Stomach (tissue), 9 donors: Measurements from ENCODE around the gene HLA-G. TPM values are rescaled to one million over a fixed set of nuclear protein-coding genes. Genes with fewer than 3 reads are reported as not detected.

Experiments
- DNase-seq, 2 donors: peaks; one replicate each; pipeline versions ENCODE4 v3.0.0 to v3.0.0-alpha.2; 2013 to 2019
- H3K27ac ChIP-seq, 5 donors: fragments of 200-600 bp in 4 of 5; sonication (generic) in 4 of 5; one replicate each; pipeline ENCODE4 v1.5.1; 2013 to 2019; ENCODE audit warnings: mild to moderate bottlenecking in 1 of 5, moderate library complexity in 1 of 5
- H3K27me3 ChIP-seq, 3 donors: fragments of 200-600 bp; sonication (generic); one replicate each; pipeline ENCODE4 v1.5.1; 2017 to 2019; ENCODE audit warnings: mixed run types in 1 of 3
- H3K36me3 ChIP-seq, 4 donors: fragments of 200-600 bp; sonication (generic); 1 replicate in 3 of 4; 2 replicates in 1 of 4; pipeline ENCODE4 v1.5.1; 2016 to 2019
- H3K4me1 ChIP-seq, 4 donors: fragments of 200-600 bp; sonication (generic); one replicate each; pipeline ENCODE4 v1.5.1; 2016 to 2019
- H3K4me3 ChIP-seq, 4 donors: fragments of 200-600 bp; sonication (generic) in 3 of 4; one replicate each; pipeline ENCODE4 v1.5.1; 2016 to 2019; ENCODE audit warnings: mild to moderate bottlenecking in 1 of 4
- H3K9me3 ChIP-seq, 4 donors: fragments of 200-600 bp; sonication (generic); one replicate each; pipeline ENCODE4 v1.5.1; 2016 to 2019
- EP300 ChIP-seq: sonication (generic); formaldehyde crosslinking; IDR thresholded peaks from one replicate; pipeline ENCODE4 v1.6.1; 2017; ENCODE audit warnings: antibody characterized with exemption
- POLR2A ChIP-seq, 4 donors: fragments of 450-650 bp; IDR thresholded peaks; one replicate each; pipeline ENCODE4 v1.6.1; 2016; ENCODE audit warnings: antibody characterized with exemption in 4 of 4, control low read depth in 2 of 4, mild to moderate bottlenecking in 1 of 4, moderate library complexity in 1 of 4
- POLR2AphosphoS5 ChIP-seq, 3 donors: sonication (generic); formaldehyde crosslinking; IDR thresholded peaks; one replicate each; pipeline ENCODE4 v1.6.1; 2016; ENCODE audit warnings: antibody characterized with exemption in 3 of 3
- WGBS, 5 donors: extraction: QIAGEN DNeasy Blood & Tissue Kit in 3 of 5; methylation state at CpG; one replicate each; pipeline versions ENCODE4 v1.1.5 to v1.1.7; 2013 to 2018; 5-methylcytosine and 5-hydroxymethylcytosine counted together
- intact Hi-C: fragments of 100-400 bp; cut with DNase I; formaldehyde crosslinking; loops from one replicate; pipeline ENCODE4 v1.15.1; 2023; ENCODE audit warnings: low total_unique reads
- polyA plus RNA-seq, 3 donors: library from polyadenylated mRNA; stranded (reverse); fragments of 200-250 nt; gene quantifications; one replicate each; pipeline ENCODE4 v1.2.3, GENCODE V29; 2013
- total RNA-seq, 5 donors: library from RNA; depleted of rRNA; stranded (reverse); fragments of >200 nt; gene quantifications; one replicate each; pipeline versions ENCODE4 v1.1.0 to v1.2.3, GENCODE V29; 2014 to 2016
- TF ChIP-seq, protein P1 (sequence below), 7 experiments: fragments of 450-650 bp in 4 of 7; fragments of 200-600 bp in 3 of 7; sonication (generic) in 3 of 7; IDR thresholded peaks; one replicate each; pipeline ENCODE4 v1.5.1; 2016 to 2019; ENCODE audit warnings: antibody characterized with exemption in 7 of 7, control low read depth in 2 of 7, mild to moderate bottlenecking in 1 of 7
- donor health status: healthy with polysubstance abuse.
- donor health status: Bipolar disorder and iron deficiency.
- donor health status: healthy.

HLA-G gene
- total and polyA plus RNA-seq, 8 donors, result 0.10 to 3.6 TPM; not detected in 6

DNA sequence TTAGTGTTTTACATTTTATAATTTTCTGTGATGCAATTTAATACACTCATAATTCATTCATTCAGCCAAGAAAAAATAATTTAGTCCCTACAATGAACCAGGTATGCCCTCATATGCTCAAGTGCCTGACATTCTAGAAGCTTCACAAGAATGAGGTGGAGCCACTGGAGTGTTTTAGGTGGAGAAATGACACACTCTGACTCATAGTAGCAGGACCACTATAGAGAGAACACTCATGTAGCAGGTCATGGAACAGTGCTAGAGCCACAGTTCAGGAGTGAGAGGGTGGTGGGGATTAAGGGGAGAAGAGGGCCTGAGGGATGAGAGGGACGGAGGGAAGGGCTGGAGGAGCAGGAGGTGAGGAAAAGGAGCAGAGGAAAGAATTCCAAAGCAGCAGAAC lies 1.4 kb upstream of the HLA-G start:
- Histone ChIP-seq H3K27me3 (peaks cover 6 to 61% (median 36%) of the 10 kb centered on the region in 3 donors), H3K27ac (no peak overlapping the region), H3K4me3 (no peak overlapping the region), H3K9me3 (no peaks in the 10 kb centered on the region), H3K4me1 (peaks cover 11 to 14% (median 12%) of the 10 kb centered on the region in 4 donors), H3K36me3 (no peaks in the 10 kb centered on the region)
- no peak for DNase-seq
- intact Hi-C loops, result no loop called here
- TF ChIP-seq POLR2A (IDR thresholded peaks at IDR 0.05), result no peak
- no peak for TF ChIP-seq POLR2AphosphoS5 (IDR thresholded peaks at IDR 0.05)
- TF ChIP-seq, protein P1, sequence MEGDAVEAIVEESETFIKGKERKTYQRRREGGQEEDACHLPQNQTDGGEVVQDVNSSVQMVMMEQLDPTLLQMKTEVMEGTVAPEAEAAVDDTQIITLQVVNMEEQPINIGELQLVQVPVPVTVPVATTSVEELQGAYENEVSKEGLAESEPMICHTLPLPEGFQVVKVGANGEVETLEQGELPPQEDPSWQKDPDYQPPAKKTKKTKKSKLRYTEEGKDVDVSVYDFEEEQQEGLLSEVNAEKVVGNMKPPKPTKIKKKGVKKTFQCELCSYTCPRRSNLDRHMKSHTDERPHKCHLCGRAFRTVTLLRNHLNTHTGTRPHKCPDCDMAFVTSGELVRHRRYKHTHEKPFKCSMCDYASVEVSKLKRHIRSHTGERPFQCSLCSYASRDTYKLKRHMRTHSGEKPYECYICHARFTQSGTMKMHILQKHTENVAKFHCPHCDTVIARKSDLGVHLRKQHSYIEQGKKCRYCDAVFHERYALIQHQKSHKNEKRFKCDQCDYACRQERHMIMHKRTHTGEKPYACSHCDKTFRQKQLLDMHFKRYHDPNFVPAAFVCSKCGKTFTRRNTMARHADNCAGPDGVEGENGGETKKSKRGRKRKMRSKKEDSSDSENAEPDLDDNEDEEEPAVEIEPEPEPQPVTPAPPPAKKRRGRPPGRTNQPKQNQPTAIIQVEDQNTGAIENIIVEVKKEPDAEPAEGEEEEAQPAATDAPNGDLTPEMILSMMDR (IDR thresholded peaks at IDR 0.05), result no peak
- no peak for TF ChIP-seq EP300
- 77 to 89% (median 83%) methylated on average over 1 of the region's 1 CpG for WGBS, 5 donors

DNA sequence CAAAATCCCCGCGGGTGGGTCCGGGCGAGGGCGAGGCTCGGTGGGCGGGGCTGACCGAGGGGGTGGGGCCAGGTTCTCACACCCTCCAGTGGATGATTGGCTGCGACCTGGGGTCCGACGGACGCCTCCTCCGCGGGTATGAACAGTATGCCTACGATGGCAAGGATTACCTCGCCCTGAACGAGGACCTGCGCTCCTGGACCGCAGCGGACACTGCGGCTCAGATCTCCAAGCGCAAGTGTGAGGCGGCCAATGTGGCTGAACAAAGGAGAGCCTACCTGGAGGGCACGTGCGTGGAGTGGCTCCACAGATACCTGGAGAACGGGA lies 809 bp downstream of the HLA-G start:
- H3K27me3 ChIP-seq, result peaks cover 6 to 74% (median 36%) of the 10 kb centered on the region in 3 donors
- no peak overlapping the region for H3K27ac ChIP-seq
- DNase-seq, result no peak
- H3K9me3 ChIP-seq, result no peaks in the 10 kb centered on the region
- intact Hi-C loops, result no loop called here
- 13 to 26% (median 16%) methylated on average over 18 to 26 of the region's 26 CpGs for WGBS, 5 donors
- peak overlapping the region; percentile 28 to 42 (median 36) for H3K4me3 ChIP-seq
- H3K4me1 ChIP-seq, result peaks cover 11 to 14% (median 12%) of the 10 kb centered on the region in 4 donors
- no peak for TF ChIP-seq POLR2A (IDR thresholded peaks at IDR 0.05)
- no peak for TF ChIP-seq POLR2AphosphoS5 (IDR thresholded peaks at IDR 0.05)
- TF ChIP-seq EP300, result no peak
- TF ChIP-seq, protein P1 (IDR thresholded peaks at IDR 0.05), result no peak
- no peaks in the 10 kb centered on the region for H3K36me3 ChIP-seq

DNA sequence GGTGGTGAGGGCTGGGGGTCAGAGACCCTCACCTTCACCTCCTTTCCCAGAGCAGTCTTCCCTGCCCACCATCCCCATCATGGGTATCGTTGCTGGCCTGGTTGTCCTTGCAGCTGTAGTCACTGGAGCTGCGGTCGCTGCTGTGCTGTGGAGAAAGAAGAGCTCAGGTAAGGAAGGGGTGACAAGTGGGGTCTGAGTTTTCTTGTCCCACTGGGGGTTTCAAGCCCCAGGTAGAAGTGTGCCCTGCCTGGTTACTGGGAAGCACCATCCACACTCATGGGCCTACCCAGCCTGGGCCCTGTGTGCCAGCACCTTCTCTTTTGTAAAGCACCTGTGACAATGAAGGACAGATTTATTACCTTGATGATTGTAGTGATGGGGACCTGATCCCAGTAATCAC lies 2.1 kb downstream of the HLA-G start:
- WGBS, 5 donors, result 84 to 94% (median 90%) methylated on average over 3 of the region's 3 CpGs
- intact Hi-C loops, result loop anchor here (10.0 kb wide), 1 partner anchor 95 kb away; no protein-coding TSS in a partner anchor
- H3K36me3 ChIP-seq, result no peaks in the 10 kb centered on the region
- peaks cover 6 to 86% (median 37%) of the 10 kb centered on the region in 3 donors for H3K27me3 ChIP-seq
- peaks cover 11 to 16% (median 12%) of the 10 kb centered on the region in 4 donors for H3K4me1 ChIP-seq
- no peak for DNase-seq
- H3K27ac ChIP-seq, result no peak overlapping the region
- no peak for TF ChIP-seq POLR2AphosphoS5 (IDR thresholded peaks at IDR 0.05)
- TF ChIP-seq, protein P1 (IDR thresholded peaks at IDR 0.05), result no peak
- no peak for TF ChIP-seq EP300
- TF ChIP-seq POLR2A (IDR thresholded peaks at IDR 0.05), result no peak
- no peaks in the 10 kb centered on the region for H3K9me3 ChIP-seq
- H3K4me3 ChIP-seq, result no peak overlapping the region

DNA sequence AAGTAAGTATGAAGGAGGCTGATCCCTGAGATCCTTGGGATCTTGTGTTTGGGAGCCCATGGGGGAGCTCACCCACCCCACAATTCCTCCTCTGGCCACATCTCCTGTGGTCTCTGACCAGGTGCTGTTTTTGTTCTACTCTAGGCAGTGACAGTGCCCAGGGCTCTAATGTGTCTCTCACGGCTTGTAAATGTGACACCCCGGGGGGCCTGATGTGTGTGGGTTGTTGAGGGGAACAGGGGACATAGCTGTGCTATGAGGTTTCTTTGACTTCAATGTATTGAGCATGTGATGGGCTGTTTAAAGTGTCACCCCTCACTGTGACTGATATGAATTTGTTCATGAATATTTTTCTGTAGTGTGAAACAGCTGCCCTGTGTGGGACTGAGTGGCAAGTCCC lies 2.8 kb downstream of the HLA-G start:
- no peak for DNase-seq

More for the DNA sequence above, 2.8 kb downstream of the HLA-G start:
- H3K4me3 ChIP-seq, result no peak overlapping the region
- no peaks in the 10 kb centered on the region for H3K9me3 ChIP-seq
- no peak overlapping the region for H3K27ac ChIP-seq
- peaks cover 6 to 88% (median 43%) of the 10 kb centered on the region in 3 donors for H3K27me3 ChIP-seq
- H3K36me3 ChIP-seq, result no peaks in the 10 kb centered on the region
- WGBS, 5 donors, result 62 to 89% (median 76%) methylated on average over 2 of the region's 2 CpGs
- intact Hi-C loops, result loop anchor here (10.0 kb wide), 1 partner anchor 96 kb away; no protein-coding TSS in a partner anchor
- no peak for TF ChIP-seq POLR2A (IDR thresholded peaks at IDR 0.05)
- TF ChIP-seq EP300, result no peak
- TF ChIP-seq POLR2AphosphoS5 (IDR thresholded peaks at IDR 0.05), result no peak
- TF ChIP-seq, protein P1 (IDR thresholded peaks at IDR 0.05), result no peak
- peaks cover 11 to 20% (median 12%) of the 10 kb centered on the region in 4 donors for H3K4me1 ChIP-seq
